ENCODE data around the gene SERP1. TPM values are rescaled to one million over a fixed set of nuclear protein-coding genes. Genes with fewer than 3 reads are reported as not detected.

SERP1 gene
- polyA plus RNA-seq, 1 of the 3 experiments (the other 2 are of a cell fraction), result 77.4 TPM

GRCh38 chr3:150564243-150564642 is 17.9 kb upstream of the SERP1 start:
- peaks cover 63 to 78% of the 10 kb centered on the region in 2 experiments for H3K36me3 ChIP-seq (replicated peaks in 1 of 2; ENCODE audit: control insufficient read depth in 1 of 2, insufficient read depth in 2 of 2, low read length in 1 of 2)

More at GRCh38 chr3:150564243-150564642, 17.9 kb upstream of the SERP1 start:
- H3K27ac ChIP-seq (ENCODE audit: low read depth in 2 of 2, low read length in 1 of 2), result no peak overlapping the region
- H3K4me1 ChIP-seq (ENCODE audit: control insufficient read depth in 1 of 2, insufficient read depth in 2 of 2, low read depth in 1 of 2, low read length in 1 of 2), result no peaks in the 10 kb centered on the region; a peak in 1 of 4 replicates
- no peak overlapping the region for H2AFZ ChIP-seq (ENCODE audit: low read depth)
- no peak overlapping the region for H3K9ac ChIP-seq
- H3K79me2 ChIP-seq (ENCODE audit: insufficient read depth), result peaks cover 22% of the 10 kb centered on the region
- H3K27me3 ChIP-seq (ENCODE audit: insufficient read depth), result no peaks in the 10 kb centered on the region
- H3K4me2 ChIP-seq, result no peak overlapping the region
- H3F3A ChIP-seq (replicated peaks; ENCODE audit: insufficient read depth), result peaks cover 13% of the 10 kb centered on the region
- POLR2A ChIA-PET, result no interaction called here
- no peaks in the 10 kb centered on the region for H3K9me3 ChIP-seq
- no peak for DNase-seq
- H3K4me3 ChIP-seq (ENCODE audit: low read depth in 2 of 2, low read length in 1 of 2), result no peak overlapping the region
- no peaks in the 10 kb centered on the region for H4K20me1 ChIP-seq (ENCODE audit: insufficient read depth)
- H3K9me2 ChIP-seq, result no peaks in the 10 kb centered on the region
- CTCF ChIA-PET, result no interaction called here
- WGBS (ENCODE audit: low lambda C conversion rate), result 75% methylated on average over 2 of the region's 2 CpGs
- TF ChIP-seq GATA2 (CRISPR knock-in tag; IDR thresholded peaks at IDR 0.05) (no peak), REST (IDR thresholded peaks at IDR 0.05; ENCODE audit: low read depth, low read length) (no peak), POLR2AphosphoS5 (IDR thresholded peaks at IDR 0.05; ENCODE audit: low read depth, low read length) (no peak), GABPA (IDR thresholded peaks at IDR 0.05; ENCODE audit: low read depth) (no peak), RAD21 (IDR thresholded peaks at IDR 0.05; ENCODE audit: low read length) (no peak), EZH2phosphoT487 (IDR thresholded peaks at IDR 0.05; ENCODE audit: borderline replicate concordance, low read depth) (no peak), MAX (IDR thresholded peaks at IDR 0.05; ENCODE audit: low read depth) (no peak), FOXM1 (IDR thresholded peaks at IDR 0.05; ENCODE audit: low read depth) (no peak), IRF3 (IDR thresholded peaks at IDR 0.05; ENCODE audit: low read depth, low read length) (no peak), FOXJ3 (CRISPR knock-in tag; IDR thresholded peaks at IDR 0.05) (no peak), EP300 (IDR thresholded peaks at IDR 0.05; ENCODE audit: borderline replicate concordance in 1 of 2, low read depth in 1 of 2, low read length in 1 of 2) (no peak), USF2 (IDR thresholded peaks at IDR 0.05; ENCODE audit: borderline replicate concordance, low read depth, low read length) (no peak), MXI1 (IDR thresholded peaks at IDR 0.05; ENCODE audit: low read depth, low read length) (no peak), RCOR1 (IDR thresholded peaks at IDR 0.05; ENCODE audit: low read length) (no peak), NRF1 (IDR thresholded peaks at IDR 0.05; ENCODE audit: low read depth, low read length) (no peak), CTCF (IDR thresholded peaks at IDR 0.05) (no peak)
